ENCODE data around the gene AKAP5.
A peak's percentile ranks its signal among the peaks of the same experiment; 100 is the strongest.

AKAP5 gene

GRCh38 chr14:64488590-64489099, 23.3 kb downstream of the AKAP5 start:
- H3K9ac ChIP-seq (ENCODE audit: low read depth, low read length) = no peak overlapping the region
- H3K9me3 ChIP-seq (ENCODE audit: insufficient read depth, low read depth, low read length) = no peaks in the 10 kb centered on the region
- H3K27ac ChIP-seq (ENCODE audit: low read length) = no peak overlapping the region
- H3K4me1 ChIP-seq (ENCODE audit: insufficient read depth, low read length) = no peaks in the 10 kb centered on the region
- no peaks in the 10 kb centered on the region for H3K27me3 ChIP-seq (ENCODE audit: insufficient read depth, low read length)
- no peak overlapping the region for H3K4me3 ChIP-seq (ENCODE audit: low read length)
- peaks cover 24% of the 10 kb centered on the region for H3K36me3 ChIP-seq (ENCODE audit: insufficient read depth, low read depth, low read length)

- H3K9me3 ChIP-seq (ENCODE audit: insufficient read depth, low read depth, low read length) = no peaks in the 10 kb centered on the region
- no peak overlapping the region for H3K9ac ChIP-seq (ENCODE audit: low read depth, low read length)
- H3K4me1 ChIP-seq (ENCODE audit: insufficient read depth, low read length) = no peaks in the 10 kb centered on the region
- no peak overlapping the region for H3K4me3 ChIP-seq (ENCODE audit: low read length)
- no peaks in the 10 kb centered on the region for H3K27me3 ChIP-seq (ENCODE audit: insufficient read depth, low read length)
- H3K36me3 ChIP-seq (ENCODE audit: insufficient read depth, low read depth, low read length) = peaks cover 31% of the 10 kb centered on the region
- H3K27ac ChIP-seq (ENCODE audit: low read length) = no peak overlapping the region
Observed at GRCh38 chr14:64491637-64492036, 26.3 kb downstream of the AKAP5 start.

- no peaks in the 10 kb centered on the region for H3K9me3 ChIP-seq (ENCODE audit: insufficient read depth, low read depth, low read length)
- H3K36me3 ChIP-seq (ENCODE audit: insufficient read depth, low read depth, low read length) = peaks cover 19% of the 10 kb centered on the region; the same call in 1 of the 2 replicates
- H3K4me1 ChIP-seq (ENCODE audit: insufficient read depth, low read length) = no peaks in the 10 kb centered on the region
- H3K4me3 ChIP-seq (ENCODE audit: low read length) = no peak overlapping the region
- no peaks in the 10 kb centered on the region for H3K27me3 ChIP-seq (ENCODE audit: insufficient read depth, low read length)
- no peak overlapping the region for H3K27ac ChIP-seq (ENCODE audit: low read length)
- no peak overlapping the region for H3K9ac ChIP-seq (ENCODE audit: low read depth, low read length)
Observed at GRCh38 chr14:64493455-64493854, 28.2 kb downstream of the AKAP5 start.

GRCh38 chr14:64495252-64495651, 30.0 kb downstream of the AKAP5 start:
- H3K27me3 ChIP-seq (ENCODE audit: insufficient read depth, low read length) = no peaks in the 10 kb centered on the region
- peaks cover 19% of the 10 kb centered on the region; the same call in 1 of the 2 replicates for H3K36me3 ChIP-seq (ENCODE audit: insufficient read depth, low read depth, low read length)
- no peaks in the 10 kb centered on the region for H3K4me1 ChIP-seq (ENCODE audit: insufficient read depth, low read length)
- H3K4me3 ChIP-seq (ENCODE audit: low read length) = no peak overlapping the region
- no peak overlapping the region for H3K27ac ChIP-seq (ENCODE audit: low read length)
- H3K9me3 ChIP-seq (ENCODE audit: insufficient read depth, low read depth, low read length) = no peaks in the 10 kb centered on the region
- no peak overlapping the region for H3K9ac ChIP-seq (ENCODE audit: low read depth, low read length)

- Histone ChIP-seq H3K4me1 (ENCODE audit: insufficient read depth, low read length) (peaks cover 3% of the 10 kb centered on the region), H3K9ac (ENCODE audit: low read depth, low read length) (no peak overlapping the region), H3K27ac (ENCODE audit: low read length) (no peak overlapping the region), H3K36me3 (ENCODE audit: insufficient read depth, low read depth, low read length) (peaks cover 19% of the 10 kb centered on the region; the same call in 1 of the 2 replicates), H3K9me3 (ENCODE audit: insufficient read depth, low read depth, low read length) (no peaks in the 10 kb centered on the region), H3K27me3 (ENCODE audit: insufficient read depth, low read length) (no peaks in the 10 kb centered on the region), H3K4me3 (ENCODE audit: low read length) (no peak overlapping the region)
Observed at GRCh38 chr14:64496764-64497163, 31.5 kb downstream of the AKAP5 start.

- Histone ChIP-seq H3K4me3 (ENCODE audit: low read length) (no peak overlapping the region), H3K27ac (ENCODE audit: low read length) (no peak overlapping the region), H3K9ac (ENCODE audit: low read depth, low read length) (no peak overlapping the region), H3K27me3 (ENCODE audit: insufficient read depth, low read length) (no peaks in the 10 kb centered on the region), H3K36me3 (ENCODE audit: insufficient read depth, low read depth, low read length) (peaks cover 14% of the 10 kb centered on the region; the same call in 1 of the 2 replicates), H3K9me3 (ENCODE audit: insufficient read depth, low read depth, low read length) (no peaks in the 10 kb centered on the region), H3K4me1 (ENCODE audit: insufficient read depth, low read length) (peaks cover 13% of the 10 kb centered on the region)
Observed at GRCh38 chr14:64500088-64500487, 34.8 kb downstream of the AKAP5 start.

- 0 out of 2 replicates have a peak overlapping the region, but pooled peaks have one; percentile 6 for H3K9ac ChIP-seq (ENCODE audit: low read depth, low read length)
- peaks cover 15% of the 10 kb centered on the region for H3K4me1 ChIP-seq (ENCODE audit: insufficient read depth, low read length)
- no peak overlapping the region for H3K27ac ChIP-seq (ENCODE audit: low read length)
- no peaks in the 10 kb centered on the region for H3K27me3 ChIP-seq (ENCODE audit: insufficient read depth, low read length)
- peaks cover 11% of the 10 kb centered on the region; the same call in 1 of the 2 replicates for H3K36me3 ChIP-seq (ENCODE audit: insufficient read depth, low read depth, low read length)
- peak overlapping the region; percentile 96; the same call in 1 of the 2 replicates for H3K4me3 ChIP-seq (ENCODE audit: low read length)
- no peaks in the 10 kb centered on the region for H3K9me3 ChIP-seq (ENCODE audit: insufficient read depth, low read depth, low read length)
Observed at GRCh38 chr14:64501411-64502171, 36.3 kb downstream of the AKAP5 start.

- no peaks in the 10 kb centered on the region for H3K9me3 ChIP-seq (ENCODE audit: insufficient read depth, low read depth, low read length)
- H3K27me3 ChIP-seq (ENCODE audit: insufficient read depth, low read length) = no peaks in the 10 kb centered on the region
- H3K4me3 ChIP-seq (ENCODE audit: low read length) = peak overlapping the region; percentile 96
- H3K27ac ChIP-seq (ENCODE audit: low read length) = no peak overlapping the region
- peak overlapping the region; percentile 97; the same call in 1 of the 2 replicates for H3K9ac ChIP-seq (ENCODE audit: low read depth, low read length)
- peaks cover 11% of the 10 kb centered on the region; the same call in 1 of the 2 replicates for H3K36me3 ChIP-seq (ENCODE audit: insufficient read depth, low read depth, low read length)
- peaks cover 18% of the 10 kb centered on the region for H3K4me1 ChIP-seq (ENCODE audit: insufficient read depth, low read length)
Observed at GRCh38 chr14:64502456-64502855, 37.2 kb downstream of the AKAP5 start.

- H3K9ac ChIP-seq (ENCODE audit: low read depth, low read length) = peak overlapping the region; percentile 97
- no peaks in the 10 kb centered on the region for H3K27me3 ChIP-seq (ENCODE audit: insufficient read depth, low read length)
- no peaks in the 10 kb centered on the region for H3K9me3 ChIP-seq (ENCODE audit: insufficient read depth, low read depth, low read length)
- peak overlapping the region; percentile 94 for H3K27ac ChIP-seq (ENCODE audit: low read length)
- H3K4me1 ChIP-seq (ENCODE audit: insufficient read depth, low read length) = peaks cover 18% of the 10 kb centered on the region
- peak overlapping the region; percentile 96 for H3K4me3 ChIP-seq (ENCODE audit: low read length)
- H3K36me3 ChIP-seq (ENCODE audit: insufficient read depth, low read depth, low read length) = peaks cover 6% of the 10 kb centered on the region; the same call in 1 of the 2 replicates
Observed at GRCh38 chr14:64502887-64503433, 37.7 kb downstream of the AKAP5 start.

- no peaks in the 10 kb centered on the region for H3K9me3 ChIP-seq (ENCODE audit: insufficient read depth, low read depth, low read length)
- peak within 1 kb of the TSS; percentile 98 for H3K27ac ChIP-seq (ENCODE audit: low read length)
- peak within 1 kb of the TSS; percentile 97 for H3K9ac ChIP-seq (ENCODE audit: low read depth, low read length)
- H3K27me3 ChIP-seq (ENCODE audit: insufficient read depth, low read length) = no peaks in the 10 kb centered on the region
- peaks cover 4% of the 10 kb centered on the region; the same call in 1 of the 2 replicates for H3K36me3 ChIP-seq (ENCODE audit: insufficient read depth, low read depth, low read length)
- peak within 1 kb of the TSS; percentile 96 for H3K4me3 ChIP-seq (ENCODE audit: low read length)
- H3K4me1 ChIP-seq (ENCODE audit: insufficient read depth, low read length) = peaks cover 25% of the 10 kb centered on the region
Observed at GRCh38 chr14:64503434-64504309, 38.4 kb downstream of the AKAP5 start, which contains the start of gene ZBTB25. TSS of gene ZBTB25 (minus strand) at chr14:64503838. CDS start at chr14:64490533, 13,305 bp downstream.

GRCh38 chr14:64504310-64504896, 39.1 kb downstream of the AKAP5 start, which contains the start of gene ZBTB1:
TSS of gene ZBTB1 (plus strand) at chr14:64504770. CDS start at chr14:64521505, 16,735 bp downstream.
- H3K4me1 ChIP-seq (ENCODE audit: insufficient read depth, low read length) = peaks cover 30% of the 10 kb centered on the region
- peak within 1 kb of the TSS; percentile 96 for H3K4me3 ChIP-seq (ENCODE audit: low read length)

More at GRCh38 chr14:64504310-64504896, 39.1 kb downstream of the AKAP5 start, which contains the start of gene ZBTB1:
- Histone ChIP-seq H3K36me3 (ENCODE audit: insufficient read depth, low read depth, low read length) (no peaks in the 10 kb centered on the region), H3K9ac (ENCODE audit: low read depth, low read length) (peak within 1 kb of the TSS; percentile 97), H3K27ac (ENCODE audit: low read length) (peak within 1 kb of the TSS; percentile 98), H3K9me3 (ENCODE audit: insufficient read depth, low read depth, low read length) (no peaks in the 10 kb centered on the region), H3K27me3 (ENCODE audit: insufficient read depth, low read length) (no peaks in the 10 kb centered on the region)

Data from iPS-20b (cell line).